DMS 273 treated with DMSO at 0.1 percent for 48 hours (cell line): ENCODE data around the gene ELOVL5.

Source experiments
- DNase-seq: peaks from one replicate; lab custom pipeline; 2025; lab: John Stamatoyannopoulos, UW

The ELOVL5 gene

GRCh38 chr6:53239526-53239925, 109.2 kb downstream of the ELOVL5 start:
- DNase-seq = no peak

- DNase-seq = no peak
Measured at GRCh38 chr6:53238311-53238710, 110.4 kb downstream of the ELOVL5 start.

- DNase-seq = no peak
Measured at GRCh38 chr6:53236241-53236640, 112.5 kb downstream of the ELOVL5 start.

GRCh38 chr6:53235508-53235907, 113.2 kb downstream of the ELOVL5 start:
- no peak for DNase-seq

GRCh38 chr6:53233309-53233708, 115.4 kb downstream of the ELOVL5 start:
- no peak for DNase-seq

GRCh38 chr6:53230775-53231467, 117.8 kb downstream of the ELOVL5 start:
- no peak for DNase-seq

GRCh38 chr6:53227847-53228246, 120.9 kb downstream of the ELOVL5 start:
- no peak for DNase-seq

GRCh38 chr6:53220605-53221004, 128.1 kb downstream of the ELOVL5 start:
- no peak for DNase-seq
